ENCODE results near the gene IL3RA.
"Not testable (repeated sequence)": the region's sequence is repeated elsewhere in the genome, so short reads cannot be mapped to it uniquely, and the experiment has no call there.

IL3RA gene

DNA sequence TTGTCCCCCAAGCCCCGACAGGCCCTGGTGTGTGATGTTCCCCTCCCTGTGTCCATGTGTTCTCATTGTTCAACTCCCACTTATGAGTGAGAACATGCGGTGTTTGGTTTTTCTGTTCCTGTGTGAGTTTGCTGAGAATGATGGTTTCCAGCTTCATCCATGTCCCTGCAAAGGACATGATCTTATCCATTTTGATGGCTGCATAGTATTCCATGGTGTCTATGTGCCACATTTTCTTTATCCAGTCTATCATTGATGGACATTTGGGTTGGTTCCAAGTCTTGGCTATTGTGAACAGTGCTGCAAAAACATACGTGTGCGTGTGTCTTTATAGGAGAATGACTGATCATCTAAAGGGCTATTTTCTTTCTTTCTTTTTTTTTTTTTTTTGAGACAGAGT, 4.2 kb upstream of the IL3RA start:
- DNase-seq, result not testable (repeated sequence)

DNA sequence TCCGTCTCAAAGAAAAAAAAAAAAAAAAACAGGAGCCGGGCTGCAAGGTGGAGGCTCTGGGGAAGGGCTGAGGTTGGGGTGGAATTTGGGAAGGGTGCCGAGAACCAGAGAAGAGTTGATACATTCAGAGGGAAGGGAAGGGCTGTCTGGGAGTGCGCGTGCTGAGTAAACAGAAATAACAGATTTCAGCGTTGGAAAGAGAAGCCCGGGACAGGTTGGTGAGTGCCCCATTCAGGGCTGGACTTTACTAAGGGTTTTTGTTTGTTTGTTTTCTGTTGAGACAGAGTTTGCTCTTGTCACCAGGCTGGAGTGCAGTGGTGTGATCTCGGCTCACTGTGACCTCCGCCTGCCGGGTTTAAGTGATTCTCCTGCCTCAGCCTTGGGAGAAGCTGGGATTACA, 1.7 kb upstream of the IL3RA start:
- no peak for DNase-seq

DNA sequence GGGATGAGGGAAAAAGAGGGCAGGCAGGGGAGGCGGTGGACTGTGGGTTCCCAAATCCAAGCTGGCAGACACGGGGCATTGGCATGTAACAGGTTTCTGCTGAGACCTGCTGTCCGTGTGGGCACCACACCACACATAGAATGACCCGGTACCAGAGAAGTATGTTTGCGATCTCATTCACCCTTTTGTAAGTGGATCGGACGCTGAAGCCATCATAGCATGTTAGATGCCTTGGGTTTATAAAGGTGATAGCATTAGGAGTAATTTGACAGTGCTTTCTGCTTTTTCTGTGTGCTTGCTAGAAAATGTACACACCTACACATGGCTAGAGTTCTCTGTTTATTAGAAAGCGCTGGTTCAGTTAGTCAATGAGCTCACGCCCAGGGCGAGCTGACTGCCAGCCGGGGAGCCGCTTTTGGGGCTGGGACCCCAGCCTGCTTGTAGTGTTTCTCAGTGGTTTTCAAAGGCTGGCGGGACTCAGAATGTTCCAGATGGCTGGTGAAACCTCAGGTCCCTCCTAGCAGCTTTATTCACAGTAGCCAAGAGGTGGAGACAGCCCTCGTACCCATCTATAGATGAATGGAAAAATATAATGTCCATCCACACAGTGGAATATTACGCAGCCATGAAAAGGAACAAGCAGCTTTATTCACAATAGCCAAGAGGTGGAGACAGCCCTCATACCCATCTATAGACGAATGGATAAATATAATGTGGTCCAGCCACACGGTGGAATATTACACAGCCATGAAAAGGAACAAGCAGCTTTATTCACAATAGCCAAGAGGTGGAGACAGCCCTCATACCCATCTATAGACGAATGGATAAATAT, 579 bp downstream of the IL3RA start:
- DNase-seq, result no peak

DNA sequence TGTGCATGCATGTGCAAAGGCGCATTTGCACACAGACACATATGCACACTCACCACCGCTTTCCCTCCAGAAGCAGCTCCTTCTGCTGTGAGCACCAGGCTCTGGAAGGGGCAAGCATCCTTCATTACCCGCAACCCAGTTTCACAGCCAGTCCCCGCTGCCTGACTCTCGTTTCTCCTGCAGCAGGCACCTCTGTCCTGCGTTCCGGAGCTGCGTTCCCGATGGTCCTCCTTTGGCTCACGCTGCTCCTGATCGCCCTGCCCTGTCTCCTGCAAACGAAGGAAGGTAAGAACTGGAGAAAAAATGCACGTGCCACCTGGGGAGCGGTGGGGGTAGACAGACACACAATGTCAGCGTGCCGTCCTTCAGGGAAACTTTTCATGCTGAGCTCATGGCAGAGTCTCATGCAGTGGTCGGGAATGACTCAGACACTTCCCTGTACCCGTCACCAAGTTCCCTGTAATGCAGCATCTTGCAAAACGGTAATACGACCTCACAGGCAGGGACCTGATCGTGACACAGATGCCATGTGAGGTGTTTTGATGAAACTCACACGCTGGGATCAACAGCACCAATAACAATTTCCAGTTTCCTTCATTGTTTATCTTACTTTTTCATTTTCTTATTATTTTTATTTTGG, 5.1 kb downstream of the IL3RA start:
- DNase-seq, result no peak

DNA sequence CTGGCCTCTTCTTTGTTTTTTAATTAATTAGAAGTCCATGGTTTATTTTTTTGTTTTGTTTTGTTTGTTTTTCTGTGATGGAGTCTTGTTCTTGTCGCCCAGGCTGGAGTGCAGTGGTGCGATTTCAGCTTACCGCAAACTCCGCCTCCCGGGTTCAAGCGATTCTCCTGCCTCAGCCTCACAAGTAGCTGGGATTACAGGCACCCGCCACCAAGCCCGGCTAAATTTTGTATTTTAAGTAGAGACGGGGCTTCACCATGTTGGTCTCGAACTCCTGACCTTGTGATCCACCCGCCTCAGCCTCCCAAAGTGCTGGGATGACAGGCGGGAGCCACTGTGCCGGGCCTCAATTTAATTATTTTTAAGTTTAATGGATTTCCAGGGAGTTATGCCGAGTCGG, 13.0 kb downstream of the IL3RA start:
- DNase-seq, result not testable (repeated sequence)

DNA sequence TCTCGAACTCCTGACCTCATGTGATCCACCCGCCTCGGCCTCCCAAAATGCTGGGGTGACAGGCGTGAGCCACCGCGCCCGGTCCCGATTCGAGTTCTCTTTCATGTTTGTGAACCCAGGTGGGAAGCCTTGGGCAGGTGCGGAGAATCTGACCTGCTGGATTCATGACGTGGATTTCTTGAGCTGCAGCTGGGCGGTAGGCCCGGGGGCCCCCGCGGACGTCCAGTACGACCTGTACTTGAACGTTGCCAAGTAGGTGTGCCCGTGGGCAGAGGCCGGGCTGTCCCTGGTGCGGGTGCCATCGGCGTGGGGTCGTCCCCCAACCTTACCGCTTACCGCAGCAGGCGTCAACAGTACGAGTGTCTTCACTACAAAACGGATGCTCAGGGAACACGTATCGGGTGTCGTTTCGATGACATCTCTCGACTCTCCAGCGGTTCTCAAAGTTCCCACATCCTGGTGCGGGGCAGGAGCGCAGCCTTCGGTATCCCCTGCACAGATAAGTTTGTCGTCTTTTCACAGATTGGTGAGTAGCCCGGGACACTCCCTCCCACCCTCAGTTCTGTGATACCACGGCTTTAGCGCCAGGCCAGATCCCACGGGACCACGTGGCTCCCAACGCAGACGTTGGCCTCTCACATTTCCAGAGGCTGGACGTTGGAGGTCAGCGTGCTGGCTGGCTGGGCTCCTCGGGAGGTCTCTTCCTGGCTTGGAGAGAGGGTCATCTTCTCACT, 15.6 kb downstream of the IL3RA start:
- no peak for DNase-seq

DNA sequence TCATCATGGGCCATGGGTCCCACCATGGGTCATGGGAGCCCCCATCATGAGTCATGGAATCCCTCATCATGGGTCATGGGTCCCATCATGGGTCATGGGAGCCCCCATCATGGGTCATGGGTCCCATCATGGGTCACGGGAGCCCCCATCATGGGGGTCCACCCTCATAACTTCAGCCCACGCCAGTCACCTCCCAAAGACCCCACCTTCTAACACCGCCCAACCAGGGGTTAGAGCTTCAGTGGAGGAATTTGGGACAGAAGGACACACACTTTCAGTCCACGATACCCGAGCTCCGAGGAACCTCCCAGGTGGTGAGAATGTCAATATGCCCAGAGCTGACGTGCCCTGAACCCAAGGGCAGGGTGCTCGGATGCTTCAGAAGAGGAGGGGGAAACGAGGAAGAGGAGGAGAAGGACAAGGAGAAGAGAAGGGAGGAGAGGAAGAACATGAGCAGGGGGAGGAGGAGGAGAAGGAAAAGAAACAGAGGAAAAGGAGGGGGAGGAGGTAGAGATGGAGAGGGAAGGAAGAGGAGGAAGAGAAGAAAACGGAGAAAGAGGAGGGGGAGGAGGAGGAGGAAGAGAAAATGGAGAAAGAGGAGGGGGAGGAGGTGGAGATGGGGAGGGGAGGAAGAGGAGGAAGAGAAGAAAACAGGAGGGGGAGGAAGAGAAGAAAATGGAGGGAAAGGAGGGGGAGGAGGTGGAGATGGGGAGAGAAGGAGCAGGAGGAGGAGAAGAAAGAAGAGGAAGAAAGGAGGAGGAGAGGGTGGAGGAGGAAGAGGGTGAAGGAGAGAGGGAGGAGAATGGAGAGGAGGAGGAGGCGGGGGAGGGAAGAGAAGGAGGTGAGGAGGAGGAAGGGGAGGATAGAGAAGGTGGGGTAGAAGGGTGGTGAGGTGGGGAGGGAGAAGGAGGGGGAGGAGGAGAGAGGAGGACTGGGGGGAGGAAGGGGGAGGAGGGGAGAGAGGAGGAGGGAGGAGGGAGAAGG, 17.7 kb downstream of the IL3RA start:
- DNase-seq, result no peak

DNA sequence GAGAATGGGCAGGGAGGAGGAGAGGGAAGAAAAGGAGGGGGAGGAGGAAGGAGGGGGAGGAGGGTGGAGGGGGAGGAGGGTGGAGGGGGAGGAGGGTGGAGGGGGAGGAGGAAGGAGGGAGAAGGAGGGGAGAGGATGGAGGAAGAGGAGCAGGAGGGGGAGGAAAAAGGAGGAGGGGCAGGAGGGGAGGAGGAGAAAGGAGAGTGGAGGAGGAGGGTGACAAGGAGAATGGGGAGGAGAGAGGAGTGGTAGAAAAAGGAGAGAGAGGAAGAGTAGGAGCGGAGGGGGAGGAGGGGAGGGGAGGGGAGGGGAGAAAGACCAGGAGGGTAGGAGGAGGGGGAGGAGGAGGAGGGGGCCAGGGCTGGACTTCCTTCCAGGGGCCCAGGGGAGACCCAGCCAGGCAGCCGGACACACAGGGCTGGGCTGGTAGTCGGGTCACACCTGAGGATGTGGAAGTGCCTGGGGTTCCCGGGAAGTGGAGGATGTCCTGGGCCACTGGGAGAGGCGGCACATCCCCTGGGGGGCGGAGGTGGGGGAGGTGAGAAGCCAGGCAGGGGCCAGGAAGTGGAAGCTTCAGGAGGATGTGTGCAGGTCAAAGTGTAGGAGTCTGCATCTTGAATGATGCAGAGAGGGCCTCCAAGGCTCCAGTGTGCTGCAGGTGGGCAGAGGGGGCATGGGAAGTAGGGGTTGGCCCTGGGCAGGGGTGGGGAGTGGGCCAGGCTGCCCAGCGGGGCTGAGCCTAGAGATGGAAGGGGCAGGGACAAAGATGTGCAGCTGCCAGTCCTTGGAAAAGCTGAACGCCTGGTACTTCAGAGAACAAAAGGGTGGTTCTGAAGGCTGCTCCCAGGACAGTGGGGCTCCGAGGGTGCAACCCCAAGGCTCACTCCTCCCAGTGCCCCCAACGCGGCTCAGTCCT, 18.8 kb downstream of the IL3RA start:
- DNase-seq, result no peak

DNA sequence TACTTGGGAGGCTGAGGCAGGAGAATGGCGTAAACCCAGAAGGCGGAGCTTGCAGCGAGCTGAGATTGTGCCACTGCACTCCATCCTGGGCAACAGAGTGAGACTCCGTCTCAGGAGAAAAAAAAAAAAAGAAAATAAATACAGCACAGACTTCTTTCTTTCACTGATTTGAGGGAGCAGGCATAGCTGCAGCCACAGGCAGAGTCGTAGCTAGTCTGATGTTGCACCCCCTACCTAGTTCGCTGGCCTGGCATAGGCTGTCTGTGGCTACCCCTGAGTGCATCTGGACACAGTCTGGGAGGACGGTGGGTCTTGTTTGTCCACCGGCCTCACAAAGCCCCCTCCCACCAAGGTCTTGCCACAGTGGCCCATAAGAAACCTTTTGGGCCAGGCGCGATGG, 21.4 kb downstream of the IL3RA start:
- DNase-seq, result no peak

DNA sequence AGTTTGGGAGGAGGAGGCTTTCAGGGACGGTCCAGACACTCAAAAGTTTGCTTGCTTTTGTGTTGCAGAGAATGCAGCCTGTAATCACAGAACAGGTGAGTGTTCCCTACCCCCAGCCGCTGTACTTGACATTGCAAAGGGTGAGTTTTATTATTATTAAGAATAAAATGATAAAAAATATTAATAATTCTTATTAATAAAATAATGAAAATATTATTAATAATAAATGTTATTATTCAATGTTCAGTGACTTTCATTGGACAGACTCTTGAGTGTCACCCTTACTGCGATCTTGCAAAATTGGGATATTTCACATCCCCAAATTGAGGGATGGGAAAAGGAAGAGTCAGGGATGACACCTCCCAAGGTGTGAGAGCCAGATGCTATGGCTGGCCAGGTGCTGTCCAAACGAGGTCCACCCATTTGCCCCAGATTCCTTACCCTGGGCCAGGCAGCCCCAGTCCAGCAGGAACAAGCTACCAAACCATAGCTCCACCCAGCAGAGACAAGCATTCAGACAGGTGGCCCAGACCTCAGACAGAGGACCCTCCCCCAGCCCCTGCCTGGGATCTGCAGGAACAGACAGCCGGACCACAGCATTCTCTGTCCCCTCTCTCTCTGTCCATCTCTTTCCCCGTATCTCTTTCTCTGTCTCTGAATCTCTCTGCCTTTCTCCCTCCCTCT, 22.4 kb downstream of the IL3RA start:
- DNase-seq, result no peak

DNA sequence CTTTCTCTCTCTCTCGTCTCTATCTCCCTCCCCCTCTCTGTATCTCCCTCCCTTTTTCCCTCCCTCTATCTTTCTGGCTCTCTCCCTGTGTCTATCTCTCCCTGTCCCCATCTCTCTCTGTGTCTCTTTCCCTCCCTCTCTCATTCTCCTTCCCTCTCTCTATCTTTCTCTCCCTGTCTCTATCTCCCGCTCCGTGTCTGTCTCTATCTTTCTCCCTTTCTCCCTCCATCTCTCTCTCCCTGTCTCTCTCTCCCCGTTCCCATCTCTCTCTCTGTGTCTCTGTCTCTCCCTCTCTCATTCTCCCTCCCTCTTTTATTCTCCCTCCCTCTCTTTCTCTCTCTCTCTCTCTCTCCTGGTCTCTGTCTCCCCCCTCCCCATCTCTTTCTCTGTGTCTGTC, 22.9 kb downstream of the IL3RA start:
- no peak for DNase-seq

DNA sequence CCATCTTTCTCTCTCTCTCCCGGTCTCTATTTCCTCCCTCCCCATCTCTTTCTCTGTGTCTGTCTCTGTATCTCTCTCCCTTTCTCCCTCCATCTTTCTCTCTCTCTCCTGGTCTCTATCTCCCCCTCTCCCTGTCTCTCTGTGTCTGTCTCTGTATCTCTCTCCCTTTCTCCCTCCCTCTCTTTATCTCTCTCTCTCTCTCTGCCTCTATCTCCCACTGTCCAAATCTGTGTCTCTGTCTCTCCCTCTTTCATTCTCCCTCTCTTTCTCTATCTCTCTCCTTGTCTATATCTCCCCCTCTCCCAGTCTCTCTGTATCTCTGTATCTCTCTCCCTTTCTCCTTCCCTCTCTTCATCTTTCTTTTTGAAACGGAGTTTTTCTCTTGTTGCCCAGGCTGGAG, 23.6 kb downstream of the IL3RA start:
- DNase-seq, result no peak

DNA sequence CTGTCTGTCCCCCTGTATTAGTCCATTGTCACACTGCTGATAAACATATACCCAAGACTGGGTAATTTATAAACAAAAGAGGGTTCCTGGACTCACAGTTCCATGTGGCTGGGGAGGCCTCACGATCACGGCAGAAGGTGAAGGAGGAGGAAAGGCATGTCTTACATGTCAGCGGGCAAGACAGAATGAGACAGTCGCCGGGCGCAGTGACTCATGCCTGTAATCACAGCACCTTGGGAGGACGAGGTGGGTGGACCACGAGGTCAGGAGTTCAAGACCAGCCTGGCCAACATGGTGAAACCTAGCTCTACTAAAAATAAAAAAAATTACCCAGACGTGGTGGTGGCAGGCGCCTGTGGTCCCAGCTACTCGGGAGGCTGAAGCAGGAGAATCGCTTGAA, 24.7 kb downstream of the IL3RA start:
- no peak for DNase-seq

DNA sequence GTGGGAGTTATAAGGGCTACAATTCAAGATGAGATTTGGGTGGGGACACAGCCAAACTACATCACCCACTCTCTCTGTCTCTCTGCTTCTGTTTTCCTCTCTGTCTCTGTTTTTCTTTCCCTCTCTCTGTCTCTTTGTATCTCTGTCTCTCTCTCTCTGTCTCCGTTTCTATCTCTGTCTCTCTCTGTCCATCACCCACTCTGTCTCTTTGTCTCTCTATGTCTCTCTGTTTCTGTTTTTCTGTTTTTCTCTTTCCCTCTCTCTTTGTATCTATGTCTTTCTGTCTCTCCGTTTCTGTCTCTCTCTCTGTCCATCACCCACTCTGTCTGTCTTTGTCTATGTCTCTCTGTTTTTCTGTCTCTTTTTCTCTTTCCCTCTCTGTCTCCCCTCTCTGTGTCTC, 25.3 kb downstream of the IL3RA start:
- DNase-seq, result no peak

DNA sequence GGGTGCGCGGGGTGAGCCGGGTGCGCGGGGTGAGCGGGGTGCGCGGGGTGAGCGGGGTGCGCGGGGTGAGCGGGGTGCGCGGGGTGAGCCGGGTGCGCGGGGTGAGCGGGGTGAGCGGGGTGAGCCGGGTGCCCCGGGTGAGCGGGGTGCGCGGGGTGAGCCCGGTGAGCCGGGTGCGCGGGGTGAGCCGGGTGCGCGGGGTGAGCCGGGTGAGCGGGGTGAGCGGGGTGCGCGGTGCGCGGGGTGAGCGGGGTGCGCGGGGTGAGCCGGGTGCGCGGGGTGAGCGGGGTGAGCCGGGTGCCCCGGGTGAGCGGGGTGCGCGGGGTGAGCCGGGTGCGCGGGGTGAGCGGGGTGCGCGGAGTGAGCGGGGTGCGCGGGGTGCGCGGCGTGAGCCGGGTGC, 29.8 kb downstream of the IL3RA start:
- DNase-seq, result not testable (repeated sequence)

DNA sequence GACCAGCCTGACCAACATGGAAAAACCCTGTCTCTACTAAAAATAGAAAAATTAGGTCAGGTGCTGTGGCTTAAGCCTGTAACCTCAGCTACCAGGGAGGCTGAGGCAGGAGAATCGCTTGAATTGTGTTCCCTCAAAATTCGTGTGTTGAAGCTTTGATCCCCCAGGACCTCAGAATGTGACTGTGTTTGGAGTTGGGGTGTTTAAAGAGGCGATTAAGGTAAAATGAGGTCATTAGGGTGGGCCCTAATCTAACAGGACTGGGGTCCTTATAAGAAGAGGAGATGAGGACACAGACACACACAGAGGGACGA, 31.8 kb downstream of the IL3RA start:
- no peak for DNase-seq

DNA sequence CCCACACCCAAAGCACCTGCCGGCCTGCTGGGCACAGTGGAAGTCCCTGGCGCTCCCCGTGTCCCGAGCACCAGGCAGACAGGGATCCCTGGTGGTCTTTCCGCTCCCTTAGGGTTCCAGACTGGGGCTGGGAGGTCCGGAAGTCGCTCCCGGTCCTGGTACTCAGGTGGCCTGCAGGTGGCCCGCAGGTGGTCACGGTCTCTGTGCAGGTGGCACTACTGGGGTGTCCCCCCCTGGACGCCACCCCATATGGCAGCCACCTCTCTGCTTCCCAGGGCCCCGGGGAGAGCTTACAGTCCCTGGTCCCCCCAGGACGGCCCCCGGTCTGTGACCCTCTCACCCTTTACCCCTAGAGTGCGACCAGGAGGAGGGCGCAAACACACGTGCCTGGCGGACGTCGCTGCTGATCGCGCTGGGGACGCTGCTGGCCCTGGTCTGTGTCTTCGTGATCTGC, 41.7 kb downstream of the IL3RA start:
- DNase-seq, result no peak

DNA sequence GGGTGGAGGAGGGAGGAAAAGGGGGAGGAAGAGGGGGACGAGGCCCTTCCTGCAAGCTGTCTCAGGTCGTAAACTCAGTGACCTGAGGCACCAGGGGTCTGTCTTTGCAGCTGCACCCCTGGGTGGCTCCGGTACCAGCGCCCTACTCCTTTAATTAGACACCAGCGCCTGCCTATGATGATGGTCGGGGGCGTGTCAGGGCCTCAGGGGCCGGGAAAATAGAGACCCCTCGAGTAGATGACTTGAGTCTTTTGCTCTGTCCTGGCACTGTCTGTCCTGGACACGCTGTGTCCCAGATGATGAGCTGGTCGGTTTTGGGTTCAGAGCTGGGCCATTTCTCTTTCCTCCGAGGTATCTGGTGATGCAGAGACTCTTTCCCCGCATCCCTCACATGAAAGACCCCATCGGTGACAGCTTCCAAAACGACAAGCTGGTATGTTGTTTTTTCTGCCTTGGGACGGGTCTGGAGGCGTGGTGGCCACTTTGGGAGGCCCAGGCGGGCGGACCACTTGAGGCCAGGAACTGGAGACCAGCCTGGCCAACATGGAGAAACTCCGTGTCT, 44.2 kb downstream of the IL3RA start:
- no peak for DNase-seq

DNA sequence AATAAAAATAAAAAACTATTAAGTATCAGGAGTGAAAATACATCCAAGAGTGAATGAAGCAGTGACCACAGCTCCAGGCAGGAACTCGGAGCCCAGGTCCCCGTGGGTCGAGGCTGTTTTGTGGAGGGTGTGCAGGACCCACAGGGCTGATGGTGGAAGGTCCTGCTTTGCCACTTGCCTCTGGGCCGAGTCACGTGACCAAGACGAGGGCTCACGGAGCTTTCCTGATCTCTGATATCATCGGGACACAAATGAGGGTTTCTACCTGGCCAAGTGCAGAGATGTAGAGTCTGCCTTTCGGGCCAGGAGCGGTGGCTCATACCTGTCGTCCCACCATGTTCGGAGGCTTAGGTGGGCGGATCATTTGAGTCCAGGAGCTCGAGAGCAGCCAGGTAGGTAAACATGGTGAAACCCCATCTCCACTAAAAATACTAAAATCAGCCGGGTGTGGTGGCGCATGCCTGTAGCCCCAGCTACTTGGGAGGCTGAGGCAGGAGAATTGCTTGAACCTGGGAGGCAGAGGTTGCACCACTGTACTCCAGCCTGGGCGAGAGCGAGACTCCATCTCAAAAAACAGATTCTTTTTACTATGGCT, 48.2 kb downstream of the IL3RA start:
- no peak for DNase-seq

Measured in CD4-positive, alpha-beta T cell treated with Interleukin-4 for 4 hours (primary cell).